GM13976 (cell line): Measurements from ENCODE around the gene MCM10.
"Not testable (repeated sequence)": the region's sequence is repeated elsewhere in the genome, so short reads cannot be mapped to it uniquely, and the experiment has no call there.

ENCODE experiments used
- DNase-seq: peaks from one replicate; pipeline ENCODE4 v3.0.0; 2012; ENCODE audit warnings: low spot score
- CTCF ChIP-seq: IDR thresholded peaks from 2 replicates; pipeline ENCODE4 v1.5.1; 2012; ENCODE audit warnings: borderline replicate concordance, mild to moderate bottlenecking; ENCODE audit not compliant: insufficient read depth; ENCODE audit errors: extremely low read depth, missing control alignments, control extremely low read depth
- in situ Hi-C: fragments of 300-500 bp; cut with MboI; formaldehyde crosslinking; loops from one replicate; pipeline ENCODE4 v1.12.0; 2022; ENCODE audit warnings: low sequenced_read_pairs, mixed read lengths, inconsistent platforms; ENCODE audit not compliant: unreplicated experiment

The MCM10 gene

GRCh38 chr10:13241613-13242012, 80.3 kb downstream of the MCM10 start:
- DNase-seq = no peak
- in situ Hi-C loops = no loop called here
- TF ChIP-seq CTCF = no peak

GRCh38 chr10:13242260-13242659, 80.9 kb downstream of the MCM10 start:
- in situ Hi-C loops, DNase-seq: not testable (repeated sequence)

- in situ Hi-C loops = no loop called here
- DNase-seq = peak; percentile 4
- TF ChIP-seq CTCF = no peak
Measured at GRCh38 chr10:13247246-13247645, 85.9 kb downstream of the MCM10 start.

GRCh38 chr10:13247784-13248183, 86.4 kb downstream of the MCM10 start:
- TF ChIP-seq CTCF = no peak
- DNase-seq = no peak
- in situ Hi-C loops = no loop called here

GRCh38 chr10:13253726-13254125, 92.4 kb downstream of the MCM10 start:
- in situ Hi-C loops = no loop called here
- TF ChIP-seq CTCF = no peak
- DNase-seq = no peak

- no peak for TF ChIP-seq CTCF
- DNase-seq = no peak
- in situ Hi-C loops = no loop called here
Measured at GRCh38 chr10:13256627-13257026, 95.3 kb downstream of the MCM10 start.

- in situ Hi-C loops = no loop called here
Measured at GRCh38 chr10:13257621-13258140, 96.3 kb downstream of the MCM10 start.

More at GRCh38 chr10:13257621-13258140, 96.3 kb downstream of the MCM10 start:
- DNase-seq = no peak
- TF ChIP-seq CTCF = no peak
